DOHH2 (cell line): ENCODE measurements around the gene PRR11.
"Not testable (repeated sequence)": the region's sequence is repeated elsewhere in the genome, so short reads cannot be mapped to it uniquely, and the experiment has no call there.

Experiments used
- H3F3A ChIP-seq: fragments of 200-600 bp; sonication (generic), shearing (Covaris generic); 2 replicates; pipeline ENCODE4 v1.6.0; 2016; ENCODE audit warnings: antibody characterized with exemption, mild to moderate bottlenecking; ENCODE audit not compliant: control insufficient read depth, insufficient read depth
- H3K27ac ChIP-seq: fragments of 200-600 bp; sonication (generic); 2 replicates; pipeline ENCODE4 v1.5.1; 2014; ENCODE audit warnings: low read depth, mild to moderate bottlenecking, low read length, moderate library complexity
- H3K27me3 ChIP-seq: fragments of 200-600 bp; sonication (generic); 2 replicates; pipeline ENCODE4 v1.6.1; 2014; ENCODE audit warnings: mild to moderate bottlenecking, low read length, mixed read lengths; ENCODE audit not compliant: control insufficient read depth
- H3K36me3 ChIP-seq: fragments of 200-600 bp; sonication (generic); 2 replicates; pipeline ENCODE4 v1.6.1; 2014; ENCODE audit warnings: mild to moderate bottlenecking, low read length, moderate library complexity, mixed read lengths; ENCODE audit not compliant: control insufficient read depth
- H3K4me1 ChIP-seq: fragments of 200-600 bp; sonication (generic); 2 replicates; pipeline ENCODE4 v1.6.1; 2014; ENCODE audit warnings: mild to moderate bottlenecking, low read length, mixed read lengths; ENCODE audit not compliant: control insufficient read depth
- H3K4me2 ChIP-seq: fragments of 200-600 bp; sonication (generic); 2 replicates; pipeline ENCODE4 v1.6.0; 2014; ENCODE audit warnings: mild to moderate bottlenecking, low read length, moderate library complexity
- H3K4me3 ChIP-seq: fragments of 200-600 bp; sonication (generic); 2 replicates; pipeline ENCODE4 v1.5.1; 2014; ENCODE audit warnings: mild to moderate bottlenecking, low read length, mixed read lengths
- H3K79me2 ChIP-seq: fragments of 200-600 bp; sonication (generic); 2 replicates; pipeline ENCODE4 v1.6.1; 2014; ENCODE audit warnings: mild to moderate bottlenecking, low read length, mixed read lengths; ENCODE audit not compliant: control insufficient read depth
- H3K9me2 ChIP-seq: fragments of 200-600 bp; sonication (generic); replicated peaks from 2 replicates; pipeline ENCODE4 v1.6.1; 2014; ENCODE audit warnings: mild to moderate bottlenecking, low read length, mixed read lengths; ENCODE audit not compliant: control insufficient read depth
- H3K9me3 ChIP-seq: fragments of 200-600 bp; sonication (generic); 2 replicates; pipeline ENCODE4 v1.6.1; 2014; ENCODE audit warnings: antibody characterized with exemption, low read length, mixed read lengths; ENCODE audit not compliant: control insufficient read depth, insufficient read depth
- H4K20me1 ChIP-seq: fragments of 200-600 bp; sonication (generic); 2 replicates; pipeline ENCODE4 v1.6.0; 2014; ENCODE audit warnings: low read depth, mild to moderate bottlenecking, antibody characterized with exemption, low read length, moderate library complexity; ENCODE audit not compliant: control insufficient read depth, insufficient read depth
- CTCF ChIP-seq: fragments of 200-600 bp; sonication (generic); IDR thresholded peaks from one replicate; pipeline ENCODE4 v1.5.1; 2014; ENCODE audit warnings: antibody characterized with exemption, mild to moderate bottlenecking, low read depth, low read length; ENCODE audit not compliant: poor library complexity, severe bottlenecking
- EZH2phosphoT487 ChIP-seq: fragments of 200-600 bp; sonication (generic); IDR thresholded peaks from 2 replicates; pipeline ENCODE4 v1.6.1; 2017; ENCODE audit warnings: borderline replicate concordance, mild to moderate bottlenecking, antibody characterized with exemption, low read length, moderate library complexity, mixed read lengths

The PRR11 gene

GRCh38 chr17:59174671-59175070, 19.1 kb downstream of the PRR11 start:
- H3K9me3 ChIP-seq = no peaks in the 10 kb centered on the region
- TF ChIP-seq EZH2phosphoT487 (no peak), CTCF (no peak)
- no peaks in the 10 kb centered on the region for H3F3A ChIP-seq
- H3K27ac ChIP-seq = no peak overlapping the region
- no peak overlapping the region for H3K4me2 ChIP-seq
- no peaks in the 10 kb centered on the region for H4K20me1 ChIP-seq
- H3K4me1 ChIP-seq = peaks cover 5% of the 10 kb centered on the region
- peaks cover 41% of the 10 kb centered on the region for H3K79me2 ChIP-seq
- H3K27me3 ChIP-seq = no peaks in the 10 kb centered on the region
- no peaks in the 10 kb centered on the region for H3K9me2 ChIP-seq
- peaks cover 51% of the 10 kb centered on the region for H3K36me3 ChIP-seq
- H3K4me3 ChIP-seq = no peak overlapping the region

- Histone ChIP-seq H3K4me3 (no peak overlapping the region), H3K9me3 (no peaks in the 10 kb centered on the region), H3K4me2 (no peak overlapping the region), H3K27me3 (no peaks in the 10 kb centered on the region), H3K36me3 (peaks cover 47% of the 10 kb centered on the region), H3K4me1 (peaks cover 5% of the 10 kb centered on the region), H3F3A (no peaks in the 10 kb centered on the region), H3K79me2 (peaks cover 38% of the 10 kb centered on the region), H3K27ac (no peak overlapping the region), H3K9me2 (no peaks in the 10 kb centered on the region), H4K20me1 (no peaks in the 10 kb centered on the region)
- TF ChIP-seq EZH2phosphoT487 (no peak), CTCF (no peak)
These were observed 19.5 kb downstream of the PRR11 start for GRCh38 chr17:59175076-59175475.

DNA sequence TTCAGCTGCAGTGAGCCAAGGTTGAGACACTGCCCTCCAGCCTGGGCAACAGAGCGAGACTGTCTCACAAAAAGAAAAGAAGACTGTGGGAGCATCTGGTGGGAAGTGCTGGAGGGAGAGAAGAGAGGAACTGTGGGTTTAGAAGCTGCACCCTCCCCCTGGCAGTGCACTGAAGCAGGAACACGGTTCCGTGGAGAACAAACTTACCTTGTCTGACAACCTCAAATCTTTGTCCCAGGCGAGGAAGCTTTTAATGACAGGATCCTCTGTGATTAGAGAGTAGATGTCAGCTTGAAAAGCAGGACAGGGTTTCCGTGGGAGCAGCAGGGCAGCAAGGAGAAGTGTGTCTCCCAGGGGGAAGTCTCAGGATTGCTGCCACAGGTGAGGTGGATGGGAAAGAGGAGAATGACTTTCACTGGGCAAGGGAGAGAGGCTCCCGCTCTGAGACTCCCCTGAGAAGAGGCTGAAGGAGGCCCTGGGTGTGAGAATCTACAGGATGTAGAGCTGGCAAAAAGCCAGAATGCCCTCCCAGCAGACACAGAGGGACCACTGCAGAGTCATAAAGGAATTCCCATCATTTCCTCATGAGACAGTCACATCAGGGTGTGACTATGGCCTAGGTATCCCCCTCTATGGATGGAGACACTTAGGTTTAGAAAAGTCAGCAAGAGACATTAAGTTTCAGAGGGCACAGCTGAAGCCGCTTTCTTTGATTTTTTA, 22.9 kb downstream of the PRR11 start:
- Histone ChIP-seq H3K4me1 (peaks cover 5% of the 10 kb centered on the region), H3K9me2 (no peaks in the 10 kb centered on the region), H3K4me2 (no peak overlapping the region), H3K4me3 (no peak overlapping the region), H3K36me3 (peaks cover 31% of the 10 kb centered on the region), H3F3A (no peaks in the 10 kb centered on the region), H3K27me3 (no peaks in the 10 kb centered on the region), H3K27ac (no peak overlapping the region), H3K79me2 (peaks cover 40% of the 10 kb centered on the region), H3K9me3 (no peaks in the 10 kb centered on the region), H4K20me1 (no peaks in the 10 kb centered on the region)
- TF ChIP-seq CTCF (no peak), EZH2phosphoT487 (no peak)

GRCh38 chr17:59179601-59180000, 24.1 kb downstream of the PRR11 start:
- H3K4me2 ChIP-seq, H3K4me3 ChIP-seq, H3K9me2 ChIP-seq, H3F3A ChIP-seq, H3K9me3 ChIP-seq, H3K27ac ChIP-seq, H3K27me3 ChIP-seq, H4K20me1 ChIP-seq: not testable (repeated sequence)
- H3K36me3 ChIP-seq = peaks cover 26% of the 10 kb centered on the region
- peaks cover 33% of the 10 kb centered on the region for H3K79me2 ChIP-seq
- peaks cover 15% of the 10 kb centered on the region for H3K4me1 ChIP-seq
